Ramos (cell line): ENCODE results near the gene UHRF1.
"Not testable (repeated sequence)": the region's sequence is repeated elsewhere in the genome, so short reads cannot be mapped to it uniquely, and the experiment has no call there.

Experiments used
- in situ Hi-C: fragments of 300-500 bp; cut with MboI; formaldehyde crosslinking; loops from one replicate; pipeline ENCODE4 v1.14.3; 2022; ENCODE audit warnings: low sequenced_read_pairs; ENCODE audit not compliant: unreplicated experiment

The UHRF1 gene

GRCh38 chr19:4929186-4929585 lies 19.9 kb downstream of the UHRF1 start:
- in situ Hi-C loops, result no loop called here

- in situ Hi-C loops, result no loop called here
Observed at GRCh38 chr19:4930664-4931063, 21.4 kb downstream of the UHRF1 start.

GRCh38 chr19:4932711-4933110 lies 23.4 kb downstream of the UHRF1 start:
- in situ Hi-C loops, result no loop called here

- in situ Hi-C loops, result no loop called here
Observed at GRCh38 chr19:4933528-4933927, 24.2 kb downstream of the UHRF1 start.

- in situ Hi-C loops, result no loop called here
Observed at GRCh38 chr19:4935444-4935843, 26.1 kb downstream of the UHRF1 start.

- in situ Hi-C loops, result no loop called here
Observed at GRCh38 chr19:4937060-4937459, 27.8 kb downstream of the UHRF1 start.

GRCh38 chr19:4938461-4938860 lies 29.2 kb downstream of the UHRF1 start:
- in situ Hi-C loops, result not testable (repeated sequence)

GRCh38 chr19:4939466-4939865 lies 30.2 kb downstream of the UHRF1 start:
- in situ Hi-C loops, result no loop called here

- in situ Hi-C loops, result not testable (repeated sequence)
Observed at GRCh38 chr19:4941638-4942169, 32.4 kb downstream of the UHRF1 start.

- in situ Hi-C loops, result not testable (repeated sequence)
Observed at GRCh38 chr19:4950650-4951049, 41.3 kb downstream of the UHRF1 start.

GRCh38 chr19:4951656-4952055 lies 42.4 kb downstream of the UHRF1 start:
- in situ Hi-C loops, result no loop called here

GRCh38 chr19:4952945-4953344 lies 43.6 kb downstream of the UHRF1 start:
- in situ Hi-C loops, result no loop called here

- in situ Hi-C loops, result not testable (repeated sequence)
Observed at GRCh38 chr19:4954320-4955149, 45.2 kb downstream of the UHRF1 start.

- in situ Hi-C loops, result no loop called here
Observed at GRCh38 chr19:4955274-4955673, 46.0 kb downstream of the UHRF1 start.

- in situ Hi-C loops, result no loop called here
Observed at GRCh38 chr19:4957981-4958380, 48.7 kb downstream of the UHRF1 start.

GRCh38 chr19:4962085-4962619 lies 52.9 kb downstream of the UHRF1 start:
- in situ Hi-C loops, result no loop called here

GRCh38 chr19:4965061-4965460 lies 55.8 kb downstream of the UHRF1 start:
- in situ Hi-C loops, result no loop called here

- in situ Hi-C loops, result no loop called here
Observed at GRCh38 chr19:4966591-4966990, 57.3 kb downstream of the UHRF1 start.

- in situ Hi-C loops, result no loop called here
Observed at GRCh38 chr19:4967738-4968461, 58.6 kb downstream of the UHRF1 start.

- in situ Hi-C loops, result no loop called here
Observed at GRCh38 chr19:4968462-4969291, 59.4 kb downstream of the UHRF1 start, which contains the start of gene KDM4B. Gene KDM4B (plus strand): TSS chr19:4969113. CDS start chr19:5032891, 63,778 bp downstream.
